HCT116 (cell line): ENCODE results near the gene SULT1E1. TPM values are rescaled to one million over a fixed set of nuclear protein-coding genes. Genes with fewer than 3 reads are reported as not detected.

ENCODE experiments used
- ATAC-seq: fragments of 200-7000 bp; cut with Tn5 transposase; 2 replicates; pipeline ENCODE4 v1.9.1; 2020; ENCODE audit warnings: mild to moderate bottlenecking, moderate library complexity
- BruUV-seq: library from RNA; stranded (reverse); fragments of 400-500 nt; replicated peaks from 2 replicates; lab custom pipeline; 2021; lab: Mats Ljungman, UMichigan
- CTCF ChIA-PET: fragments of 300-600 bp; sonication (Branson Sonifier 250); formaldehyde crosslinking; loops from one replicate; lab custom pipeline; 2021; ENCODE audit warnings: antibody characterized with exemption; lab: Charles Lee
- POLR2A ChIA-PET: fragments of 300-600, 350-600 bp; sonication (Branson Sonifier 250); formaldehyde crosslinking; loops from one replicate; lab custom pipeline; 2021; ENCODE audit warnings: antibody characterized with exemption; lab: Charles Lee
- RAD21 ChIA-PET, 2 experiments: fragments of 300-600 bp; sonication (Branson Sonifier 250); formaldehyde crosslinking; loops; one replicate each; lab custom pipeline; 2023; ENCODE audit warnings: low total read pairs in 2 of 2; ENCODE audit not compliant: uncharacterized antibody in 2 of 2, unreplicated experiment in 2 of 2, low non-redundant PET in 1 of 2; lab: Charles Lee
- DNase-seq: peaks from one replicate; pipeline ENCODE4 v3.0.0-alpha.2; 2010; ENCODE audit warnings: low read depth, low spot score
- H2AFZ ChIP-seq: fragments of 200-600 bp; shearing (Covaris generic), sonication (generic); 2 replicates; pipeline ENCODE4 v1.6.1; 2017; ENCODE audit warnings: low read depth, mixed run types, mixed read lengths, antibody characterized with exemption, low read length; ENCODE audit not compliant: poor library complexity, severe bottlenecking
- H3K27ac ChIP-seq: 2 replicates; pipeline ENCODE4 v1.5.1; 2012; ENCODE audit warnings: low read depth, low read length
- H3K27me3 ChIP-seq: fragments of 200-600 bp; sonication (generic); 2 replicates; pipeline ENCODE4 v1.6.1; 2016; ENCODE audit warnings: mixed run types, low read length, mixed read lengths; ENCODE audit not compliant: insufficient read depth
- H3K36me3 ChIP-seq, 2 experiments: fragments of 200-500 bp in 1 of 2; fragments of 200-600 bp in 1 of 2; sonication (Bioruptor generic) in 1 of 2; sonication (generic) in 1 of 2; 2 replicates each; pipeline versions ENCODE4 v1.5.1 to v1.6.1; 2014 to 2016; ENCODE audit warnings: low read length in 2 of 2, inconsistent platforms in 1 of 2, mixed read lengths in 1 of 2, mixed run types in 1 of 2; ENCODE audit not compliant: insufficient read depth in 2 of 2, control insufficient read depth in 1 of 2
- H3K4me1 ChIP-seq, 2 experiments: fragments of 200-600 bp in 1 of 2; sonication (generic) in 1 of 2; 2 replicates each; pipeline versions ENCODE4 v1.5.1 to v1.6.1; 2012 to 2017; ENCODE audit warnings: low read length in 2 of 2, inconsistent platforms in 1 of 2, mild to moderate bottlenecking in 1 of 2, mixed read lengths in 1 of 2, mixed run types in 1 of 2, moderate library complexity in 1 of 2; ENCODE audit not compliant: insufficient read depth in 2 of 2, control insufficient read depth in 1 of 2
- H3K4me2 ChIP-seq: fragments of 200-600 bp; sonication (generic); 2 replicates; pipeline ENCODE4 v1.6.1; 2017; ENCODE audit warnings: mixed run types, low read length, mixed read lengths
- H3K4me3 ChIP-seq, 2 experiments: fragments of 200-600 bp in 1 of 2; sonication (generic) in 1 of 2; replicated peaks in 1 of 2; 2 replicates each; pipeline ENCODE4 v1.5.1; 2011 to 2016; ENCODE audit warnings: low read length in 2 of 2, control low read depth in 1 of 2, low read depth in 1 of 2, mild to moderate bottlenecking in 1 of 2, mixed read lengths in 1 of 2, mixed run types in 1 of 2
- H3K79me2 ChIP-seq: fragments of 200-600 bp; sonication (generic); 2 replicates; pipeline ENCODE4 v1.6.1; 2017; ENCODE audit warnings: mild to moderate bottlenecking, mixed run types, low read length, moderate library complexity, mixed read lengths; ENCODE audit not compliant: insufficient read depth
- H3K9ac ChIP-seq: fragments of 200-600 bp; sonication (generic); 2 replicates; pipeline ENCODE4 v1.6.1; 2016; ENCODE audit warnings: low read length, mixed read lengths
- H3K9me2 ChIP-seq: fragments of 200-600 bp; sonication (generic), shearing (Covaris generic); 2 replicates; pipeline ENCODE4 v1.6.1; 2017; ENCODE audit warnings: mixed run types, mild to moderate bottlenecking, moderate library complexity; ENCODE audit not compliant: insufficient read depth
- H3K9me3 ChIP-seq, 2 experiments: fragments of 200-500 bp in 1 of 2; fragments of 200-600 bp in 1 of 2; sonication (Bioruptor generic) in 1 of 2; sonication (generic) in 1 of 2; 2 replicates each; pipeline ENCODE4 v1.6.1; 2014 to 2017; ENCODE audit warnings: low read length in 2 of 2, mixed read lengths in 2 of 2, inconsistent platforms in 1 of 2, low read depth in 1 of 2, mild to moderate bottlenecking in 1 of 2, mixed run types in 1 of 2, moderate library complexity in 1 of 2; ENCODE audit not compliant: control insufficient read depth in 1 of 2, insufficient read depth in 1 of 2
- H4K20me1 ChIP-seq: fragments of 200-600 bp; sonication (generic), shearing (Covaris generic); 2 replicates; pipeline ENCODE4 v1.6.1; 2017; ENCODE audit warnings: mixed run types, mild to moderate bottlenecking, moderate library complexity; ENCODE audit not compliant: insufficient read depth
- CEBPB ChIP-seq: IDR thresholded peaks from 2 replicates; pipeline ENCODE4 v1.6.1; 2012; ENCODE audit warnings: low read depth
- ELF1 ChIP-seq: IDR thresholded peaks from 2 replicates; pipeline ENCODE4 v1.6.1; 2012; ENCODE audit warnings: low read depth, borderline replicate concordance
- EZH2 ChIP-seq: fragments of 200-600 bp; sonication (generic); IDR thresholded peaks from 2 replicates; pipeline ENCODE4 v1.6.1; 2017; ENCODE audit warnings: antibody characterized with exemption, mixed run types
- FOSL1 ChIP-seq: IDR thresholded peaks from 2 replicates; pipeline ENCODE4 v1.6.1; 2012; ENCODE audit warnings: low read depth
- POLR2A ChIP-seq: IDR thresholded peaks from 2 replicates; pipeline ENCODE4 v1.7.0; 2011; ENCODE audit warnings: borderline replicate concordance; ENCODE audit not compliant: insufficient read depth, insufficient read length; ENCODE audit errors: extremely low read depth
- POLR2AphosphoS5 ChIP-seq: IDR thresholded peaks from 2 replicates; pipeline ENCODE4 v1.6.1; 2011; ENCODE audit warnings: mild to moderate bottlenecking, low read depth, low read length, moderate library complexity
- RAD21 ChIP-seq: IDR thresholded peaks from 2 replicates; pipeline ENCODE4 v1.6.1; 2012; ENCODE audit warnings: low read depth, mild to moderate bottlenecking
- SIN3A ChIP-seq: IDR thresholded peaks from 2 replicates; pipeline ENCODE4 v1.6.1; 2012; ENCODE audit warnings: low read depth
- SRF ChIP-seq: IDR thresholded peaks from 2 replicates; pipeline ENCODE4 v1.6.1; 2012; ENCODE audit warnings: low read depth
- YY1 ChIP-seq: IDR thresholded peaks from 2 replicates; pipeline ENCODE4 v1.6.1; 2011; ENCODE audit warnings: low read length, low read depth, moderate library complexity, mild to moderate bottlenecking; ENCODE audit not compliant: insufficient replicate concordance; ENCODE audit errors: extremely low read depth
- ZFX ChIP-seq: fragments of 450-650 bp; IDR thresholded peaks from 2 replicates; pipeline ENCODE4 v1.6.1; 2017
- ZNF274 ChIP-seq: fragments of 200-500 bp; sonication (Bioruptor generic); IDR thresholded peaks from 2 replicates; pipeline ENCODE4 v1.6.1; 2014; ENCODE audit warnings: mild to moderate bottlenecking, low read depth, low read length, inconsistent platforms
- intact Hi-C: fragments of 100-400 bp; cut with micrococcal nuclease; formaldehyde crosslinking; loops from 2 replicates; pipeline ENCODE4 v1.10.0; 2022
- total RNA-seq: library from RNA; stranded (reverse); gene quantifications from one replicate; pipeline ENCODE4 v1.2.1, GENCODE V29; 2021; ENCODE audit not compliant: unreplicated experiment
- TF ChIP-seq, protein P1 (sequence below): IDR thresholded peaks from 2 replicates; pipeline ENCODE4 v1.6.1; 2012
- TF ChIP-seq, protein P2 (sequence below): IDR thresholded peaks from 2 replicates; pipeline ENCODE4 v1.6.1; 2012
- TF ChIP-seq, protein P3 (sequence below): IDR thresholded peaks from 2 replicates; pipeline ENCODE4 v1.6.1; 2012; ENCODE audit warnings: low read depth

SULT1E1 gene
- total RNA-seq, 1 experiment from 2014 or later: not detected

DNA sequence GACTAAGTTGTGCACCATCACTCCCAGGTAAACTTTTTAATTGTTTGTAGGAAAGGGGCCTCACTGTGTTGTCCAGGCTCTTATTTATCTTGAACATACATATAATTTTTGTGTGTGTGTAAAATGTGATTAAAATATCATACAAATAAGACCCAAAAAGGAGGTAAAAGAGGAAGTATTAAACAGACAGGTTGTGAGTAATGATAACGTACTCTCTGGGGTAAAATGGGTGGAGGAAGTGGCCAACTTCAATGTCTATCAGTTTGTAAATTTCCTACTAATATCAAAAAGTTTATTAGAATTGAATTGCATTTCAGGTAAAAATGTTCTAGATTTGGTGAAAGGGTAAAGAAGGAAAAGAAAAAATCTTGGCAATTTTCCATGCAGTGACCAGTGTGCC is 48.8 kb downstream of the SULT1E1 start:
- no peaks in the 10 kb centered on the region for H3K79me2 ChIP-seq
- intact Hi-C loops: no loop called here
- H3K36me3 ChIP-seq: no peaks in the 10 kb centered on the region
- no peaks in the 10 kb centered on the region for H3K9me3 ChIP-seq
- ATAC-seq (no peak), DNase-seq (no peak)
- ChIA-PET RAD21 (no interaction called here), POLR2A (no interaction called here), CTCF (no interaction called here)
- H3K27me3 ChIP-seq: no peaks in the 10 kb centered on the region
- H3K4me2 ChIP-seq: no peak overlapping the region
- H3K9me2 ChIP-seq: no peaks in the 10 kb centered on the region
- no peak overlapping the region for H3K4me3 ChIP-seq
- H3K4me1 ChIP-seq: no peaks in the 10 kb centered on the region
- no peak overlapping the region for H3K27ac ChIP-seq
- H2AFZ ChIP-seq: no peak overlapping the region
- no peak overlapping the region for H3K9ac ChIP-seq
- H4K20me1 ChIP-seq: no peaks in the 10 kb centered on the region
- no TSS peak for BruUV-seq
- TF ChIP-seq ZNF274 (no peak), SRF (no peak), CEBPB (no peak), SIN3A (no peak), RAD21 (no peak), ZFX (no peak), YY1 (no peak), FOSL1 (no peak), POLR2A (no peak), EZH2 (no peak), POLR2AphosphoS5 (no peak)
- TF ChIP-seq, protein P1, sequence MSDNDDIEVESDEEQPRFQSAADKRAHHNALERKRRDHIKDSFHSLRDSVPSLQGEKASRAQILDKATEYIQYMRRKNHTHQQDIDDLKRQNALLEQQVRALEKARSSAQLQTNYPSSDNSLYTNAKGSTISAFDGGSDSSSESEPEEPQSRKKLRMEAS: no peak
- TF ChIP-seq, protein P2, sequence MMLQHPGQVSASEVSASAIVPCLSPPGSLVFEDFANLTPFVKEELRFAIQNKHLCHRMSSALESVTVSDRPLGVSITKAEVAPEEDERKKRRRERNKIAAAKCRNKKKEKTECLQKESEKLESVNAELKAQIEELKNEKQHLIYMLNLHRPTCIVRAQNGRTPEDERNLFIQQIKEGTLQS: no peak
- TF ChIP-seq, all 23 proteins: peak for 0

DNA sequence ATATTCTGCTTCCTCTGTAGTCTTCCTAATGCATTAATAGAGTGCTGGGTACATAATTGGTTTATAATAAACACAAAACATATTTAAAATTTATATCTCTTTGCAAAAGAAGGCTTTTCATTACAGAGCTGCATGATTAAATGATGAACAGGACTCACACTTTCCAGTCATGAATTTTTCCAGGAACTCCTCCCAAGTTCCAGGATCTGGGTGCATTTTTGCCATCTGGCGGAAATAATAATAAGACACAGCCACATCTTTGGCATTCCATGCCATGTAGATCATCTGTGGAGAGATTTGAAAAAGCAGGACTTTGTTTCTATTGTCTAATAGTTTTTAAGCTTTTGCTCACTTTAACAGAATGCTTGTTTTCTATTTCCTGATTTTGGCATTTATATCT is 59.3 kb downstream of the SULT1E1 start:
- Histone ChIP-seq H3K36me3 (no peaks in the 10 kb centered on the region), H3K9ac (no peak overlapping the region), H3K4me3 (no peak overlapping the region), H2AFZ (no peak overlapping the region), H4K20me1 (no peaks in the 10 kb centered on the region), H3K27me3 (no peaks in the 10 kb centered on the region), H3K79me2 (no peaks in the 10 kb centered on the region), H3K27ac (no peak overlapping the region), H3K9me3 (no peaks in the 10 kb centered on the region), H3K4me1 (no peaks in the 10 kb centered on the region), H3K9me2 (no peaks in the 10 kb centered on the region), H3K4me2 (no peak overlapping the region)
- ChIA-PET CTCF (no interaction called here), RAD21 (no interaction called here), POLR2A (no interaction called here)
- intact Hi-C loops: no loop called here
- ATAC-seq: no peak
- no peak for DNase-seq
- no peak for TF ChIP-seq POLR2A
- TF ChIP-seq, protein P3, sequence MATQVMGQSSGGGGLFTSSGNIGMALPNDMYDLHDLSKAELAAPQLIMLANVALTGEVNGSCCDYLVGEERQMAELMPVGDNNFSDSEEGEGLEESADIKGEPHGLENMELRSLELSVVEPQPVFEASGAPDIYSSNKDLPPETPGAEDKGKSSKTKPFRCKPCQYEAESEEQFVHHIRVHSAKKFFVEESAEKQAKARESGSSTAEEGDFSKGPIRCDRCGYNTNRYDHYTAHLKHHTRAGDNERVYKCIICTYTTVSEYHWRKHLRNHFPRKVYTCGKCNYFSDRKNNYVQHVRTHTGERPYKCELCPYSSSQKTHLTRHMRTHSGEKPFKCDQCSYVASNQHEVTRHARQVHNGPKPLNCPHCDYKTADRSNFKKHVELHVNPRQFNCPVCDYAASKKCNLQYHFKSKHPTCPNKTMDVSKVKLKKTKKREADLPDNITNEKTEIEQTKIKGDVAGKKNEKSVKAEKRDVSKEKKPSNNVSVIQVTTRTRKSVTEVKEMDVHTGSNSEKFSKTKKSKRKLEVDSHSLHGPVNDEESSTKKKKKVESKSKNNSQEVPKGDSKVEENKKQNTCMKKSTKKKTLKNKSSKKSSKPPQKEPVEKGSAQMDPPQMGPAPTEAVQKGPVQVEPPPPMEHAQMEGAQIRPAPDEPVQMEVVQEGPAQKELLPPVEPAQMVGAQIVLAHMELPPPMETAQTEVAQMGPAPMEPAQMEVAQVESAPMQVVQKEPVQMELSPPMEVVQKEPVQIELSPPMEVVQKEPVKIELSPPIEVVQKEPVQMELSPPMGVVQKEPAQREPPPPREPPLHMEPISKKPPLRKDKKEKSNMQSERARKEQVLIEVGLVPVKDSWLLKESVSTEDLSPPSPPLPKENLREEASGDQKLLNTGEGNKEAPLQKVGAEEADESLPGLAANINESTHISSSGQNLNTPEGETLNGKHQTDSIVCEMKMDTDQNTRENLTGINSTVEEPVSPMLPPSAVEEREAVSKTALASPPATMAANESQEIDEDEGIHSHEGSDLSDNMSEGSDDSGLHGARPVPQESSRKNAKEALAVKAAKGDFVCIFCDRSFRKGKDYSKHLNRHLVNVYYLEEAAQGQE: no peak
- TF ChIP-seq YY1: no peak
- TF ChIP-seq, protein P2: no peak
- TF ChIP-seq ELF1: no peak
- BruUV-seq: no TSS peak
